ENCODE measurements around the gene ANKRD23.

DNA sequence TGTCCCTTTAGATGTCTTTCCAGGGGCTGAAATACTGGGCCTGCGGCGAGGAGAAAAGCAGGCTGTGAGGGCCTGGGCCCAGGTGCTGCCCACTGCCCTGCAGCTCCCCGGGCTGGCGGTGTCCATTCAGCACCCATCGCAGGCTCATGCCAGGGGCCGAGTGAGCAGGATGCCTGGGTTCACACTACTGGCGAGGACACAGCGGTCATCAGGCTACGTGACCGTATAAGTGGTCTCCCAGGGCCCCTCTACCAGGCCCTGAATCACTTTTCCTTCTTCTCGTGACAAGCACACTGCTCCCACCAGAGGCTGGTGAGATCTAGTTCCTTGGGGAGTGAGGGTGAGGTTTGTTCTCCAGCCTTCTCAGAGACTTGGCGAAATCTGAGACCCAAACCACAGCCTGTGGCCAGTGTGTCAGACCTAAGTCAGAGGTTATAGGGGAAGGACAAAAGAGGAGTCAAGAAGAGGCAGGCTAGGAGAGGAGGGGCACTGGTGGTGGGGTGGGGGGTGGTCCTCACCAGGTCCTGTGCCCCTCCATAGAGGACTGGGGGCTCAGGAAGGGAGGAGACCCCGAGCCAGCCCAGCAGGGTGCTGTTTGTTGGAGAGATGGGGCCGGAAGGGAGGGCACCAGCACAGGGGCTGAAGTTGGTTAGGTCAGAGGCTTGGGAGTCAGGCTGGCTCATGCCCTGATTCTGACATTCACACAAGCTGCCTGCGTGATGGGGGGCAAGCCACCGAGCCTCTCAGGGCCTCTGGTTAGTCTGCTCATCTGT is 32.6 kb upstream of the ANKRD23 start:
- TF ChIP-seq, protein P1, sequence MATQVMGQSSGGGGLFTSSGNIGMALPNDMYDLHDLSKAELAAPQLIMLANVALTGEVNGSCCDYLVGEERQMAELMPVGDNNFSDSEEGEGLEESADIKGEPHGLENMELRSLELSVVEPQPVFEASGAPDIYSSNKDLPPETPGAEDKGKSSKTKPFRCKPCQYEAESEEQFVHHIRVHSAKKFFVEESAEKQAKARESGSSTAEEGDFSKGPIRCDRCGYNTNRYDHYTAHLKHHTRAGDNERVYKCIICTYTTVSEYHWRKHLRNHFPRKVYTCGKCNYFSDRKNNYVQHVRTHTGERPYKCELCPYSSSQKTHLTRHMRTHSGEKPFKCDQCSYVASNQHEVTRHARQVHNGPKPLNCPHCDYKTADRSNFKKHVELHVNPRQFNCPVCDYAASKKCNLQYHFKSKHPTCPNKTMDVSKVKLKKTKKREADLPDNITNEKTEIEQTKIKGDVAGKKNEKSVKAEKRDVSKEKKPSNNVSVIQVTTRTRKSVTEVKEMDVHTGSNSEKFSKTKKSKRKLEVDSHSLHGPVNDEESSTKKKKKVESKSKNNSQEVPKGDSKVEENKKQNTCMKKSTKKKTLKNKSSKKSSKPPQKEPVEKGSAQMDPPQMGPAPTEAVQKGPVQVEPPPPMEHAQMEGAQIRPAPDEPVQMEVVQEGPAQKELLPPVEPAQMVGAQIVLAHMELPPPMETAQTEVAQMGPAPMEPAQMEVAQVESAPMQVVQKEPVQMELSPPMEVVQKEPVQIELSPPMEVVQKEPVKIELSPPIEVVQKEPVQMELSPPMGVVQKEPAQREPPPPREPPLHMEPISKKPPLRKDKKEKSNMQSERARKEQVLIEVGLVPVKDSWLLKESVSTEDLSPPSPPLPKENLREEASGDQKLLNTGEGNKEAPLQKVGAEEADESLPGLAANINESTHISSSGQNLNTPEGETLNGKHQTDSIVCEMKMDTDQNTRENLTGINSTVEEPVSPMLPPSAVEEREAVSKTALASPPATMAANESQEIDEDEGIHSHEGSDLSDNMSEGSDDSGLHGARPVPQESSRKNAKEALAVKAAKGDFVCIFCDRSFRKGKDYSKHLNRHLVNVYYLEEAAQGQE (IDR thresholded peaks at IDR 0.05; ENCODE audit: insufficient read depth in 1 of 2, low read depth in 2 of 2, low read length in 2 of 2) = no peak
- no peak for TF ChIP-seq POLR2AphosphoS5 (IDR thresholded peaks at IDR 0.05; ENCODE audit: low read depth, low read length)

Measured in PFSK-1 (cell line).